Measurements from ENCODE around the gene PROKR1.

DNA sequence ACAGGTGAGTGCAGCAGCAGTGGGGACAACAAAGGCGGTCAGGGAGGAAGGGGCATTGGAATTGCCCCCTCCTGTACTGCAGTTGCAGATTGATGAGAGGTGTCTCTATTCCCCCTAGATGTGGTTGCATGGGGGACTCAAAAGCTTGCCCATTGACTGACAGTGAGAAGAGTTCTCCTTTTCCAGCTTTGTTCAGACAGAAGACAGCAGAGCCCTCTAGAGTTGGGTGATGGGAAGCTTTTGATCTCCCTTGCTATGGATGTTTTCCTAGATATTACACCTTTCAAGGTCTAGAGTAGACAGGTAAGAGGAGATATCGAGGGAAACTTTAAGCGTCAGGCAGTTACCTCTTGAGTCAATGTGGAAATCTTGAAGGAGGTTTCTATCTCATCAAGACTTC is 2.9 kb downstream of the PROKR1 start:
- TF ChIP-seq, protein P1, sequence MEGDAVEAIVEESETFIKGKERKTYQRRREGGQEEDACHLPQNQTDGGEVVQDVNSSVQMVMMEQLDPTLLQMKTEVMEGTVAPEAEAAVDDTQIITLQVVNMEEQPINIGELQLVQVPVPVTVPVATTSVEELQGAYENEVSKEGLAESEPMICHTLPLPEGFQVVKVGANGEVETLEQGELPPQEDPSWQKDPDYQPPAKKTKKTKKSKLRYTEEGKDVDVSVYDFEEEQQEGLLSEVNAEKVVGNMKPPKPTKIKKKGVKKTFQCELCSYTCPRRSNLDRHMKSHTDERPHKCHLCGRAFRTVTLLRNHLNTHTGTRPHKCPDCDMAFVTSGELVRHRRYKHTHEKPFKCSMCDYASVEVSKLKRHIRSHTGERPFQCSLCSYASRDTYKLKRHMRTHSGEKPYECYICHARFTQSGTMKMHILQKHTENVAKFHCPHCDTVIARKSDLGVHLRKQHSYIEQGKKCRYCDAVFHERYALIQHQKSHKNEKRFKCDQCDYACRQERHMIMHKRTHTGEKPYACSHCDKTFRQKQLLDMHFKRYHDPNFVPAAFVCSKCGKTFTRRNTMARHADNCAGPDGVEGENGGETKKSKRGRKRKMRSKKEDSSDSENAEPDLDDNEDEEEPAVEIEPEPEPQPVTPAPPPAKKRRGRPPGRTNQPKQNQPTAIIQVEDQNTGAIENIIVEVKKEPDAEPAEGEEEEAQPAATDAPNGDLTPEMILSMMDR (IDR thresholded peaks at IDR 0.05) = no peak
- TF ChIP-seq CREB1 (CRISPR knock-in tag; IDR thresholded peaks at IDR 0.05) = no peak
- TF ChIP-seq, protein P2, sequence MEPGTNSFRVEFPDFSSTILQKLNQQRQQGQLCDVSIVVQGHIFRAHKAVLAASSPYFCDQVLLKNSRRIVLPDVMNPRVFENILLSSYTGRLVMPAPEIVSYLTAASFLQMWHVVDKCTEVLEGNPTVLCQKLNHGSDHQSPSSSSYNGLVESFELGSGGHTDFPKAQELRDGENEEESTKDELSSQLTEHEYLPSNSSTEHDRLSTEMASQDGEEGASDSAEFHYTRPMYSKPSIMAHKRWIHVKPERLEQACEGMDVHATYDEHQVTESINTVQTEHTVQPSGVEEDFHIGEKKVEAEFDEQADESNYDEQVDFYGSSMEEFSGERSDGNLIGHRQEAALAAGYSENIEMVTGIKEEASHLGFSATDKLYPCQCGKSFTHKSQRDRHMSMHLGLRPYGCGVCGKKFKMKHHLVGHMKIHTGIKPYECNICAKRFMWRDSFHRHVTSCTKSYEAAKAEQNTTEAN (CRISPR knock-in tag; IDR thresholded peaks at IDR 0.05) = no peak

All from WTC11 (cell line).